ENCODE results near the gene MYL11.

- TF ChIP-seq CTCF (IDR thresholded peaks at IDR 0.05; ENCODE audit: poor library complexity, severe bottlenecking) = no peak
- no peak for TF ChIP-seq REST (IDR thresholded peaks at IDR 0.05; ENCODE audit: borderline replicate concordance)
- TF ChIP-seq EP300 (conservative IDR thresholded peaks at IDR 0.05; ENCODE audit: poor library complexity, severe bottlenecking) = no peak
- TF ChIP-seq SMC3 (conservative IDR thresholded peaks at IDR 0.05; ENCODE audit: poor library complexity) = no peak
- no peak for TF ChIP-seq POLR2AphosphoS5 (IDR thresholded peaks at IDR 0.05)
- no peak for TF ChIP-seq RAD21 (conservative IDR thresholded peaks at IDR 0.05)
Measured at GRCh38 chr16:30421010-30421409, 46.4 kb downstream of the MYL11 start.
